Psoas muscle (tissue), 8 donors: ENCODE data around the gene TMEM182. TPM values are rescaled to one million over a fixed set of nuclear protein-coding genes. Genes with fewer than 3 reads are reported as not detected.

Source experiments
- ATAC-seq, 4 donors: fragments of 200-7000 bp; cut with Tn5 transposase; one replicate each; pipeline ENCODE4 v1.9.1; 2020; ENCODE audit warnings: moderate library complexity in 3 of 4, mild to moderate bottlenecking in 2 of 4
- DNase-seq, 2 donors: peaks; one replicate each; pipeline ENCODE4 v3.0.0-alpha.2; 2020
- H3K27ac ChIP-seq: fragments of 200-600 bp; one replicate; pipeline ENCODE4 v1.8.0; 2022
- H3K27me3 ChIP-seq, 3 donors: fragments of 200-600 bp in 1 of 3; one replicate each; pipeline versions ENCODE4 v1.6.1 to v1.8.0; 2013 to 2022; ENCODE audit warnings: low read length in 2 of 3, mild to moderate bottlenecking in 2 of 3, moderate library complexity in 1 of 3; ENCODE audit not compliant: insufficient read depth in 3 of 3
- H3K36me3 ChIP-seq, 2 donors: fragments of 200-600 bp in 1 of 2; one replicate each; pipeline versions ENCODE4 v1.6.1 to v1.8.0; 2013 to 2022; ENCODE audit warnings: low read depth in 1 of 2, mild to moderate bottlenecking in 1 of 2, moderate library complexity in 1 of 2; ENCODE audit not compliant: insufficient read depth in 1 of 2
- H3K4me1 ChIP-seq: fragments of 200-600 bp; one replicate; pipeline ENCODE4 v1.8.0; 2022
- H3K4me3 ChIP-seq: fragments of 200-600 bp; one replicate; pipeline ENCODE4 v1.8.0; 2022; ENCODE audit warnings: mild to moderate bottlenecking
- H3K9me3 ChIP-seq: fragments of 200-600 bp; one replicate; pipeline ENCODE4 v1.8.0; 2022
- CTCF ChIP-seq: fragments of 200-600 bp; IDR thresholded peaks from one replicate; pipeline ENCODE4 v1.8.0; 2022; ENCODE audit warnings: antibody characterized with exemption
- WGBS, 3 donors: extraction: QIAGEN DNeasy Blood & Tissue Kit; methylation state at CpG; one replicate each; pipeline versions ENCODE4 v1.1.6 to v1.1.7; 2013; 5-methylcytosine and 5-hydroxymethylcytosine counted together
- intact Hi-C, 2 donors: fragments of 100-400 bp; cut with DNase I; formaldehyde crosslinking; loops; one replicate each; pipeline versions ENCODE4 v1.11.0 to v1.14.2; 2022
- polyA plus RNA-seq, 3 donors: library from polyadenylated mRNA; stranded (reverse); fragments of 200-250 nt; gene quantifications; one replicate each; pipeline ENCODE4 v1.2.3, GENCODE V29; 2013
- total RNA-seq, 4 donors: library from RNA; stranded (reverse); fragmentation: NEBNext Ultra II Directional in 2 of 4; extraction: Animal tissue kit (Norgen Biotek cat#: 25700) in 2 of 4; gene quantifications; one replicate each; pipeline versions ENCODE4 v1.2.1 to v1.2.4, GENCODE V29; 2021 to 2023
- donor health status: healthy with polysubstance abuse.
- donor health status: DM: no; HTN: no; CAD: no; lungs with moderate emphysema.
- donor health status: Bipolar disorder and iron deficiency.
- donor health status: healthy.
- donor health status: DM: yes; HTN: yes; CAD: no.
- donor health status: DM: no; HTN: no; CAD: no.
- donor health status: DM: no; HTN: no; CAD: no.
- donor health status: DM: yes; HTN: yes; CAD: no.

TMEM182 gene
- total and polyA plus RNA-seq, 7 donors, result 3.3 to 100 (median 25.8) TPM

GRCh38 chr2:102826904-102827303 lies 65.1 kb downstream of the TMEM182 start:
- TF ChIP-seq CTCF, result no peak
- peak overlapping the region; percentile 45 for H3K4me3 ChIP-seq
- no peaks in the 10 kb centered on the region for H3K27me3 ChIP-seq
- H3K9me3 ChIP-seq, result no peaks in the 10 kb centered on the region
- peaks cover 15% of the 10 kb centered on the region for H3K4me1 ChIP-seq
- H3K27ac ChIP-seq, result peak overlapping the region; percentile 89
- H3K36me3 ChIP-seq, result no peaks in the 10 kb centered on the region
- WGBS, 3 donors, result 5 to 9% (median 7%) methylated on average over 5 of the region's 5 CpGs
- ATAC-seq (peak; percentile 98 to 99 (median 98)), DNase-seq (peak; percentile 44 to 82)
- intact Hi-C loops, result no loop called here

- TF ChIP-seq CTCF, result no peak
- 44 to 65% (median 61%) methylated on average over 2 of the region's 2 CpGs for WGBS, 3 donors
- Histone ChIP-seq H3K4me3 (no peak overlapping the region), H3K27me3 (no peaks in the 10 kb centered on the region), H3K27ac (no peak overlapping the region), H3K9me3 (no peaks in the 10 kb centered on the region), H3K36me3 (no peaks in the 10 kb centered on the region), H3K4me1 (peaks cover 20% of the 10 kb centered on the region)
- ATAC-seq (no peak), DNase-seq (no peak)
- intact Hi-C loops, result no loop called here
Observed at GRCh38 chr2:102832789-102833188, 71.0 kb downstream of the TMEM182 start.

- ATAC-seq, result no peak
- Histone ChIP-seq H3K27me3 (no peaks in the 10 kb centered on the region), H3K4me3 (no peak overlapping the region), H3K27ac (no peak overlapping the region), H3K36me3 (no peaks in the 10 kb centered on the region), H3K4me1 (peaks cover 19% of the 10 kb centered on the region), H3K9me3 (no peaks in the 10 kb centered on the region)
- intact Hi-C loops, result no loop called here
- 73 to 76% (median 76%) methylated on average over 6 of the region's 6 CpGs for WGBS, 3 donors
- TF ChIP-seq CTCF, result no peak
- no peak for DNase-seq
Observed at GRCh38 chr2:102834523-102835273, 72.9 kb downstream of the TMEM182 start.

- Histone ChIP-seq H3K27me3 (no peaks in the 10 kb centered on the region), H3K4me1 (peaks cover 26% of the 10 kb centered on the region), H3K4me3 (peak overlapping the region; percentile 27), H3K9me3 (no peaks in the 10 kb centered on the region), H3K27ac (peak overlapping the region; percentile 66), H3K36me3 (no peaks in the 10 kb centered on the region)
- 55 to 71% (median 58%) methylated on average over 8 of the region's 8 CpGs for WGBS, 3 donors
- intact Hi-C loops, result no loop called here
- no peak for DNase-seq
- peak; percentile 50 to 57 (median 52) for ATAC-seq
- TF ChIP-seq CTCF, result no peak
Observed at GRCh38 chr2:102837626-102838198, 75.9 kb downstream of the TMEM182 start.
